Type B pancreatic cell (in vitro differentiated cells): Measurements from ENCODE around the gene CCDC187. TPM values are rescaled to one million over a fixed set of nuclear protein-coding genes. Genes with fewer than 3 reads are reported as not detected.
A peak's percentile ranks its signal among the peaks of the same experiment; 100 is the strongest.

Experiments used
- DNase-seq: peaks from one replicate; pipeline ENCODE4 v3.0.0; 2021; ENCODE audit warnings: mixed read lengths; ENCODE audit not compliant: unreplicated experiment; ENCODE audit errors: extremely low spot score
- H3K27ac Mint-ChIP-seq: 2 replicates; pipeline ENCODE4 v1.8.0; 2021; ENCODE audit warnings: mild to moderate bottlenecking, mixed read lengths
- H3K27me3 Mint-ChIP-seq: 2 replicates; pipeline ENCODE4 v1.8.0; 2021; ENCODE audit warnings: mixed read lengths
- H3K36me3 Mint-ChIP-seq: 2 replicates; pipeline ENCODE4 v1.8.0; 2021; ENCODE audit warnings: mixed read lengths
- H3K4me1 Mint-ChIP-seq: one replicate; pipeline ENCODE4 v1.8.0; 2021; ENCODE audit warnings: mixed read lengths; ENCODE audit not compliant: unreplicated experiment
- H3K4me3 Mint-ChIP-seq: 2 replicates; pipeline ENCODE4 v1.8.0; 2021; ENCODE audit warnings: mild to moderate bottlenecking, mixed read lengths
- H3K9me3 Mint-ChIP-seq: 2 replicates; pipeline ENCODE4 v1.8.0; 2021; ENCODE audit warnings: mixed read lengths
- CTCF ChIP-seq: fragments of 200-600 bp; sonication (generic); conservative IDR thresholded peaks from 2 replicates; pipeline ENCODE4 v1.5.0; 2021; ENCODE audit warnings: antibody characterized with exemption, mild to moderate bottlenecking
- total RNA-seq: library from RNA; stranded (reverse); gene quantifications from 2 replicates; pipeline ENCODE4 v1.2.1, GENCODE V29; 2021; ENCODE audit warnings: low replicate concordance

Gene CCDC187
- total RNA-seq, 1 donor from 2014 or later = 0.70 TPM

DNA sequence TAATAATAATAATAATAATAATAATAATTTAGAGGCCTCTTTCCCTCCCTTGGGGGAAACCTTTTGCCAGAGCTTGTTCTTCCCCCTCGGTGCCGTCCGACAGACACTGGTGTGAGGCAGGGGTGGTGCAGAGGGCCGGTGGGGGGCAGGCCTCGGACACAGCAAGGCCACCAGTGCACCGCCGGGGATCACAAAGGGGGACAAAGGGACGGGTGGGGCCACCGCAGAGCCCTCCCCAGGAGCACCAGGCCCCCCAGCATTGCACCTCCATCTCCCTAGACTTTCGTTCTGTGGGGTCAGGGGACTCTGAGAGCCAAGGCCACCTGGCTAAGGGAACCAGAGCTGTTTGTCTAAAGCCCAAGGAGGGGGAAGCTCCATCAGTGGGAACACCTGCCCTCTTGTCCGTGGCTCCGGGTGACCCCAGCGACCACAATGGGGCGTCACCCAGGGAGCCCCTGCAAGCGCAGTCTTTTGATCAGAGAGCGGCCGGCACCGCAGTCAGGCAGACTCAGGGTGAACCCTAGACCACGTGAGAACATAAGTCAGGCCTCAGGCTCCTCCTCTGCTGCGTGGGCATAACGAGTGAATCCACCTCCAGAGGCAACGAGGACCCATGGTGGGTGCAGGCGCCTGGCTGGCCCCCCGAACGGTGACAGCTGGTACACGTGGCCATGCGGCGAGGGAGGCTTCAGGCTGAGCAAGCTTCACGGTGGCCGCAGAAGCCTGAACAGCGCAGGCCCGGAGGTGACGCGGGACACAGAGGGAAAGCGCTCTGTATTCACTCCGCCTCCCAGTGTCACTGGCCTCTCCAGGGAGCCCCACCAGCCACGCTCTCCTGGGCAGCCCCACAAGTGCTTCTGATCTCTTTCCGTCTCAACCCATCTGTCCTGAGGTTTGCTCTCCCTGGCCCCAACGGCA, 46.3 kb downstream of the CCDC187 start:
- no peak for TF ChIP-seq CTCF
- H3K4me3 Mint-ChIP-seq = no peak overlapping the region
- H3K27me3 Mint-ChIP-seq = no peaks in the 10 kb centered on the region
- H3K9me3 Mint-ChIP-seq = no peaks in the 10 kb centered on the region
- H3K36me3 Mint-ChIP-seq = no peaks in the 10 kb centered on the region
- H3K27ac Mint-ChIP-seq = no peak overlapping the region
- no peaks in the 10 kb centered on the region for H3K4me1 Mint-ChIP-seq
- no peak for DNase-seq

GRCh38 chr9:136255896-136256890, 47.7 kb downstream of the CCDC187 start:
- H3K4me3 Mint-ChIP-seq = no peak overlapping the region
- peak; percentile 47 for TF ChIP-seq CTCF
- H3K4me1 Mint-ChIP-seq = no peaks in the 10 kb centered on the region
- H3K36me3 Mint-ChIP-seq = no peaks in the 10 kb centered on the region
- H3K27me3 Mint-ChIP-seq = no peaks in the 10 kb centered on the region
- no peaks in the 10 kb centered on the region for H3K9me3 Mint-ChIP-seq
- DNase-seq = no peak
- no peak overlapping the region for H3K27ac Mint-ChIP-seq

DNA sequence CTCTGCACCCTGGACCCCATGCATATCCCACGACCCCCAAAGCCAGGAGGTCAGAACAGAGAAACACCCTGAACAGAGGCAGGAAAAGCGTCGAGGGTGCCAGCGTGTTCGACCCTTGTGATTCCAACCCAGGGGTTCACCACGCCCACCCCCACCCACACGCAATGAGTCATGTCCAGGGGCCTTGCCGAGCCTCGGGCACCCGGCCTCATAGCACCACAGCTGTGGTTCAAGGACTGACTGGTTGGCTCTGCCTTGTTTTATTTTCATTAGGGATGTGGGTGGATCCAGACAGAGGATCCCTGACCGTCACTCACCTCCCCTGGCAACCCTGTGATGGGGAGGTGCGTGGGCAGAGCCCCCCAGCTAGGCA, 48.7 kb downstream of the CCDC187 start:
- Mint-ChIP-seq H3K27ac (no peak overlapping the region), H3K27me3 (no peaks in the 10 kb centered on the region), H3K4me3 (no peak overlapping the region), H3K36me3 (no peaks in the 10 kb centered on the region), H3K9me3 (no peaks in the 10 kb centered on the region), H3K4me1 (no peaks in the 10 kb centered on the region)
- no peak for TF ChIP-seq CTCF
- DNase-seq = no peak

GRCh38 chr9:136254381-136255165, 49.3 kb downstream of the CCDC187 start:
- DNase-seq = no peak
- no peak overlapping the region for H3K4me3 Mint-ChIP-seq
- H3K36me3 Mint-ChIP-seq = no peaks in the 10 kb centered on the region
- TF ChIP-seq CTCF = no peak
- H3K27ac Mint-ChIP-seq = no peak overlapping the region
- H3K27me3 Mint-ChIP-seq = no peaks in the 10 kb centered on the region
- H3K9me3 Mint-ChIP-seq = no peaks in the 10 kb centered on the region
- no peaks in the 10 kb centered on the region for H3K4me1 Mint-ChIP-seq
